ENCODE measurements around the gene RPP25L.

RPP25L gene

GRCh38 chr9:34611251-34611810 lies 566 bp downstream of the RPP25L start:
- TF ChIP-seq CTCF (conservative IDR thresholded peaks at IDR 0.05; ENCODE audit: control insufficient read depth, insufficient read depth, low read depth, low read length), result no peak
- peak overlapping the region; percentile 88 for H3K4me3 ChIP-seq (ENCODE audit: control insufficient read depth, low read depth, low read length)
- no peak for DNase-seq (ENCODE audit: low read depth)

DNA sequence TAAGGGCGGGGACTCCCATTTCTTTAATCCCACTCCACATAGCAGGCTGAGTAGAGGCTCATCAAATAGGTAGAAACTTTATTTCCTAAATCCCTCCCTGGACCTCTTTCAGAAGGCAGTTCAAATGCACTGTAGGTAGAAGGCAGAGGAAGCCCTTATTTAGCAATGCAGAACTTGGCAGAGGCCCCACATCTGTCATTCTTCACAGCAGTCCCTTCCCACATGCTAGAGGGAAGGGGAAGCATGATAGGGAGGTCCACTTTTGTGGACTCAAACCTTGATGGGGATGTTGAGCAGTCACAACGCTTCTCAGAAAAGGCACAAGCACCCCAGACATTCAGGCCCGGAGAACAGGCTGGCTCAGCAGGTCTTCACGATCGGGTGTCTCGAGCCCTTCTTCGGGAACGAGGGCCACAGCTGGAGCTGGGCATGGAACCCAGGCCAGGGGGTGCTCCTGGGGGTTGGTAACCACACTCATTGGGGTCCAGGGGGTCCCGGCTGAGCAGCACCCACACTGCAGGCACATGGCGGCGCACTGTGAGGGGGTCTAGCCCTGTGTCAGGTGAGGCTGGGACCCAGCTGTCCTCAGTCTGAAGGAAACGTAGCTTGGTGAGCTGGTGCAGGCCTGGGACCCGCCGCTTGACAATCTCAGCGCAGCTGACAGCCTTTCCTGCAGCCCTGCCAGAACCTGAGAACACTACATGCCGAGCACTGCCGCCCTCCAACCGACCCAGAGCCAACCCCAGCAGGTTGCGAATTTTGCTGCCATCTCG lies 1.3 kb downstream of the RPP25L start:
- no peak for DNase-seq (ENCODE audit: low read depth)
- peak overlapping the region; percentile 88 for H3K4me3 ChIP-seq (ENCODE audit: control insufficient read depth, low read depth, low read length)
- TF ChIP-seq CTCF (conservative IDR thresholded peaks at IDR 0.05; ENCODE audit: control insufficient read depth, insufficient read depth, low read depth, low read length), result no peak

GRCh38 chr9:34607331-34607730 lies 4.6 kb downstream of the RPP25L start:
- no peak for TF ChIP-seq CTCF (conservative IDR thresholded peaks at IDR 0.05; ENCODE audit: control insufficient read depth, insufficient read depth, low read depth, low read length)
- H3K4me3 ChIP-seq (ENCODE audit: control insufficient read depth, low read depth, low read length), result no peak overlapping the region
- no peak for DNase-seq (ENCODE audit: low read depth)

DNA sequence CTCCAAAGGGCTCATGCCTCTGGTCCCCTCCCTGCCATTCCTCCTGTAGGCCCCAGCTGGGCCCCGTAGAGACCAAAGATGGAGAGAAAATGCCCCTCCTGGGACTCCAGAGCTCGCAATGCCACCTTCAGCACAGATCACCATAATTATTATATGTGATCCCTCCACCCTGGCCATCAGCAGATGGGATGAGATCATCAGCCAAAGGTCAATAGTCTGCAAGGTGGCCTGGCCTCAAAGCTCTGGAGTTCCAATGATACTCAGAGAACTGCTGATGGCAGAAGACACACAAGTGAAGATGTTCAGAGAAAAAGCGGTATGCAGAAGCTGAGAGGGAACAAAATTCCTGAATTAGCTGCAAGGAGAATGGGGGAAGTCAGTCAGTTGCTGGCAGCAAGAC lies 5.0 kb downstream of the RPP25L start:
- DNase-seq (ENCODE audit: low read depth), result no peak
- no peak overlapping the region for H3K4me3 ChIP-seq (ENCODE audit: control insufficient read depth, low read depth, low read length)
- TF ChIP-seq CTCF (conservative IDR thresholded peaks at IDR 0.05; ENCODE audit: control insufficient read depth, insufficient read depth, low read depth, low read length), result no peak

DNA sequence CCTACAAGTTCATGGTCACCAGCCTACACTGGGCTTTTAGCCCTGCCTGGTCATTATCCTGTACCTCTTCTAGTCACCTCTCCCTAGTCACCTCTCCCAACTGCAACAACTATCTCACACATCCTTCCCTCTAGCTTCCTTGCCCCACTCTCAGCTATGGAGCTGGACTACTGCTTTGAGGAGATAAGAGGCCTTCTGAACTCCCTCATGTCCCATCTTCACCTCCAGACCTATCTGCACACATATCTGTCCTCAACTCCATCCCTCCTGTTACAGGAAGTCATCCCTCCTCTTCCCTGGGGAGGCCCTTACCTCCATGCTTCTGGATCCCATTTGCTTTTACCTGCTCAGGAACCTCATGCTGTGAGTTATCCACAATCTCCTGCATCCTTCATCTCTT lies 5.7 kb downstream of the RPP25L start:
- no peak overlapping the region for H3K4me3 ChIP-seq (ENCODE audit: control insufficient read depth, low read depth, low read length)
- no peak for TF ChIP-seq CTCF (conservative IDR thresholded peaks at IDR 0.05; ENCODE audit: control insufficient read depth, insufficient read depth, low read depth, low read length)
- DNase-seq (ENCODE audit: low read depth), result no peak

DNA sequence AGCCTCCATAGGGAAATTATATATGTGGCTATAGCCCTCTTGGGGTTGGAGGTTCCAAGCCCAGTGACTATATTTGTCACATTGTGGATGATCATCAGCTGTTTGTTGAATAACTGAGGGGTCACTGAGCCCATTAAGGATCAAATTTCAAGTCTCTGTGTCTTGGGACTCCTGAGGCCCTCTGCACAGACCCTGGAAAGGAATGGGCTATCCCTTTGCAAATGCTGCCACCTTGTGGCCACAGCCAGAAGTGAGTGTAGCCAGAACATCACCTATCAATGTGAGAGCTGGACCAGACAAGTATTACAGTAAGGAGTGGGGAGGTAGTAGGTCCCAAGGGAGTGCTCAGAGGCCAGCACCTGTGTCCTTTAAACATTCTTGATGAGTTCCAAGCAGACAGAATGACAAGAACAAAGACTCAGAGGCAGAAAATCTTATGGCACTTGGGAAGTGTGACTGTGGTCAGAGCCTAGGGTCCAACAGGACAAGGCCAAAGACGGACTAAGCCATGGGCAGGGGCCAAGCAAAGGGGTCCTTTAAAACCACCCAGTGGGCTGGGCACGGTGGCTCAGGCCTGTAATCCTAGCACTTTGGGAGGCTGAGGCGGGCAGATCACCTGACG lies 8.2 kb downstream of the RPP25L start:
- DNase-seq (ENCODE audit: low read depth), result peak; percentile 69
- H3K4me3 ChIP-seq (ENCODE audit: control insufficient read depth, low read depth, low read length), result no peak overlapping the region
- TF ChIP-seq CTCF (conservative IDR thresholded peaks at IDR 0.05; ENCODE audit: control insufficient read depth, insufficient read depth, low read depth, low read length), result peak; percentile 97

Data from fibroblast of mammary gland (primary cell).